Neural progenitor cell (in vitro differentiated cells): Measurements from ENCODE around the gene KRTAP2-3.

ENCODE experiments used
- EZH2phosphoT487 ChIP-seq: fragments of 200-600 bp; sonication (generic); IDR thresholded peaks from 2 replicates; pipeline ENCODE4 v1.6.1; 2017; ENCODE audit warnings: antibody characterized with exemption
- TF ChIP-seq, protein P1 (sequence below): fragments of 200-600 bp; sonication (generic); IDR thresholded peaks from 2 replicates; pipeline ENCODE4 v1.5.1; 2017; ENCODE audit warnings: antibody characterized with exemption, mild to moderate bottlenecking

- TF ChIP-seq EZH2phosphoT487: no peak
- TF ChIP-seq, protein P1, sequence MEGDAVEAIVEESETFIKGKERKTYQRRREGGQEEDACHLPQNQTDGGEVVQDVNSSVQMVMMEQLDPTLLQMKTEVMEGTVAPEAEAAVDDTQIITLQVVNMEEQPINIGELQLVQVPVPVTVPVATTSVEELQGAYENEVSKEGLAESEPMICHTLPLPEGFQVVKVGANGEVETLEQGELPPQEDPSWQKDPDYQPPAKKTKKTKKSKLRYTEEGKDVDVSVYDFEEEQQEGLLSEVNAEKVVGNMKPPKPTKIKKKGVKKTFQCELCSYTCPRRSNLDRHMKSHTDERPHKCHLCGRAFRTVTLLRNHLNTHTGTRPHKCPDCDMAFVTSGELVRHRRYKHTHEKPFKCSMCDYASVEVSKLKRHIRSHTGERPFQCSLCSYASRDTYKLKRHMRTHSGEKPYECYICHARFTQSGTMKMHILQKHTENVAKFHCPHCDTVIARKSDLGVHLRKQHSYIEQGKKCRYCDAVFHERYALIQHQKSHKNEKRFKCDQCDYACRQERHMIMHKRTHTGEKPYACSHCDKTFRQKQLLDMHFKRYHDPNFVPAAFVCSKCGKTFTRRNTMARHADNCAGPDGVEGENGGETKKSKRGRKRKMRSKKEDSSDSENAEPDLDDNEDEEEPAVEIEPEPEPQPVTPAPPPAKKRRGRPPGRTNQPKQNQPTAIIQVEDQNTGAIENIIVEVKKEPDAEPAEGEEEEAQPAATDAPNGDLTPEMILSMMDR: no peak
These were observed at the start of gene KRTAP2-3 for GRCh38 chr17:41060052-41060604.
